H54 (cell line): Measurements from ENCODE around the gene HLA-DPB1.
"Not testable (repeated sequence)": the region's sequence is repeated elsewhere in the genome, so short reads cannot be mapped to it uniquely, and the experiment has no call there.

Source experiments
- DNase-seq: peaks from one replicate; pipeline ENCODE4 v3.0.0; 2011; ENCODE audit warnings: low spot score, mixed read lengths; ENCODE audit not compliant: insufficient read length
- FAIRE-seq: peaks from 3 replicates; lab custom pipeline; 2011; peaks lifted over from hg19 to GRCh38; lab: Jason Lieb, UNC
- POLR2A ChIP-seq: IDR thresholded peaks from 2 replicates; pipeline ENCODE4 v1.6.1; 2011; ENCODE audit warnings: low read depth, mild to moderate bottlenecking, low read length

The HLA-DPB1 gene

GRCh38 chr6:33061987-33062386, 13.8 kb upstream of the HLA-DPB1 start:
- FAIRE-seq, result peak; percentile 41
- DNase-seq, result no peak
- TF ChIP-seq POLR2A, result no peak

GRCh38 chr6:33063435-33063834, 12.4 kb upstream of the HLA-DPB1 start:
- FAIRE-seq, DNase-seq: not testable (repeated sequence)

- FAIRE-seq (peak; percentile 38), DNase-seq (no peak)
- no peak for TF ChIP-seq POLR2A
Observed at GRCh38 chr6:33064723-33065122, 11.1 kb upstream of the HLA-DPB1 start.

- FAIRE-seq (no peak), DNase-seq (no peak)
- no peak for TF ChIP-seq POLR2A
Observed at GRCh38 chr6:33065312-33065711, 10.5 kb upstream of the HLA-DPB1 start.

GRCh38 chr6:33066917-33067521, 8.8 kb upstream of the HLA-DPB1 start:
- no peak for FAIRE-seq
- no peak for TF ChIP-seq POLR2A
- no peak for DNase-seq

- TF ChIP-seq POLR2A, result no peak
- DNase-seq (no peak), FAIRE-seq (no peak)
Observed at GRCh38 chr6:33069021-33069738, 6.6 kb upstream of the HLA-DPB1 start.

GRCh38 chr6:33070909-33071308, 4.9 kb upstream of the HLA-DPB1 start:
- TF ChIP-seq POLR2A, result no peak
- DNase-seq (no peak), FAIRE-seq (no peak)

GRCh38 chr6:33071569-33071968, 4.2 kb upstream of the HLA-DPB1 start:
- no peak for TF ChIP-seq POLR2A

GRCh38 chr6:33072508-33073100, 3.2 kb upstream of the HLA-DPB1 start:
- FAIRE-seq (no peak), DNase-seq (no peak)
- no peak for TF ChIP-seq POLR2A

More at GRCh38 chr6:33071569-33071968, 4.2 kb upstream of the HLA-DPB1 start:
- DNase-seq (no peak), FAIRE-seq (no peak)

- TF ChIP-seq POLR2A, result no peak
- peak; percentile 65 for DNase-seq
- peak; percentile 84 for FAIRE-seq
Observed at GRCh38 chr6:33073431-33073871, 2.3 kb upstream of the HLA-DPB1 start, which contains the start of gene HLA-DPA1. TSS of gene HLA-DPA1 (minus strand) at chr6:33073649.

GRCh38 chr6:33075208-33075567, 602 bp upstream of the HLA-DPB1 start:
- no peak for DNase-seq
- no peak for TF ChIP-seq POLR2A
- FAIRE-seq, result no peak

- DNase-seq, result no peak
- no peak for TF ChIP-seq POLR2A
- no peak for FAIRE-seq
Observed at GRCh38 chr6:33076406-33076934, 680 bp downstream of the HLA-DPB1 start.

- DNase-seq (no peak), FAIRE-seq (no peak)
- no peak for TF ChIP-seq POLR2A
Observed at GRCh38 chr6:33077908-33078307, 2.1 kb downstream of the HLA-DPB1 start.

GRCh38 chr6:33078442-33078841, 2.7 kb downstream of the HLA-DPB1 start:
- TF ChIP-seq POLR2A, result no peak
- FAIRE-seq (no peak), DNase-seq (no peak)

GRCh38 chr6:33078919-33079521, 3.2 kb downstream of the HLA-DPB1 start:
- FAIRE-seq, result no peak
- TF ChIP-seq POLR2A, result no peak
- no peak for DNase-seq
